ENCODE data around the gene CREB3L2. TPM values are rescaled to one million over a fixed set of nuclear protein-coding genes. Genes with fewer than 3 reads are reported as not detected.
A peak's percentile ranks its signal among the peaks of the same experiment; 100 is the strongest.

Gene CREB3L2
- total RNA-seq, 1 donor from 2014 or later: 103 TPM

DNA sequence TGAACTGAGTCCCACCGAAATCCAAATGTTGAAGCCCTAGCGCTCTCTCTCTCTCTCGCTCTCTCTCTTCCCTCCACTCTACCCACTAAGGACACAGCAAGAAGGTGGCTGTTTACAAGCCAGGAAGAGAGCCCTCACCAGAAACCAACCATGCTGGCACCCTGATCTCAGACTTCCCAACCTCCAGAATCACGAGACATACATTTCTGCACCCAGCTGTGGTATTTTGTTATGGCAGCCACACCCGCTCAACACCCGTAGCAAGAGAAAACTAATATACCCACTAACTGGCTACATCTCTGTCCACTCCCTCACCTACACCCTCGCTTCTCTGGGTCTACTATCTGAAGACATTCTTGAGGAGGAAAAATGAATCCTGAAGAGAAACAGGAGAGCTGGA, 54.8 kb downstream of the CREB3L2 start:
- intact Hi-C loops (cut with DNase I): no loop called here
- no peak for DNase-seq (ENCODE audit: low spot score)
- ATAC-seq: no peak

DNA sequence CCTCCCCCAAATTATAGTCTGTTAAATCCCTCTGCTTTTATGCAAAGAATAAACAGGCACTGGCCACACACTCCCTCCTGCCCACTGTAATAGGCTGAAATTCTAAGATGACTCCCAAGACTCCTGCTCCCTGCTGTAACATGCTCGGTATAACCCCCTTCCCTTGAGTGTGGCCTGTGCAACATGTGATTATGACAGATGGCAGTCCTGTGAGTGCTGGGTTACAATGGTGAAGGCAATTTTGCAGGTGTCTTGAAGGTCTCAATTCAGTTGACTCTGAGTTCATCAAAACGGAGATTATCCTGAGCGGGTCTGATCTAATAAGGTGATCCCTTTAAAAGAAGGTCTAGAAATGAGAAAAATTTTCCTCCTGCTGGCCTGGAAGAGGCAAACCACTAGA, 55.9 kb downstream of the CREB3L2 start:
- intact Hi-C loops (cut with DNase I): no loop called here
- ATAC-seq (no peak), DNase-seq (ENCODE audit: low spot score) (no peak)

DNA sequence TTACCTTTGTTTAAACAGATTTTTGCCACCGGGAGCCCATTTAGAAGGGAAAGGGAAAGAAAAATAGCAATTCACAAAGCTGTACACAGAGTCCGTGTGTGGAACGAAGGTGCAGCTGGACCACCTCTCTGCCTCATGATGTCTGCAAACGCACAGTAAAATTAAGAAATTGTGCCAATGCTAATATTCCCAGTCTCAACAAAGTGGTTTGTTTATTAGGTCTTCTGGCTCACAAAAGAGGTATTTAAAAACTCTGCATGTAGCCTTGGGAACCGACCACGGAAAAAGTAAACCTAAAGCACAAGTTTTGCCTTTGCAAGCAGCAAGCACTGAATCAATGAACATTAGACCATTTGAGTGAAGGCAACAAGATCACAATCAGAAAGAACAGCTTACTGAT, 57.7 kb downstream of the CREB3L2 start:
- intact Hi-C loops (cut with DNase I): no loop called here
- peak; percentile 73 for ATAC-seq
- DNase-seq (ENCODE audit: low spot score): no peak

DNA sequence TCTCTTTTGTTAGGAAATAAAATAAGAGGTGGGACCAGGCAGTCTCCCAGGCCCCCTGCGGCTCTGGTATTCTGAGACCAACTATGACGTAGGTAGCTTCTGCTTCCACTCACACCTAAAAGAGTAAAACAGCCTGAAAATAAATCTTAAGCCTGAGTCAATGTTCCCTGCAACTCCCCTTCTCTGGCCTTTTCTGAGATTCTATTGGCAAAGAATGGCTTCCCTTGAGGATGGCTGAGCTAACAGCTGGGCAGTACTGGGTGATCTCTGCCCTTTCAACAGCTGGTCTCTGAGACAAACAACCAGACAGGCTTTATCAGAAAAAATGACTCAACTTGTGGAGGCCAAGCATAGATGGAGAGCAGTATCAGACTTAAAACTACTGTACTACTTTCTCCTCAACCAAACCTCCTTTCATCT, 58.7 kb downstream of the CREB3L2 start:
- DNase-seq (ENCODE audit: low spot score): no peak
- ATAC-seq: peak; percentile 96
- intact Hi-C loops (cut with DNase I): no loop called here

DNA sequence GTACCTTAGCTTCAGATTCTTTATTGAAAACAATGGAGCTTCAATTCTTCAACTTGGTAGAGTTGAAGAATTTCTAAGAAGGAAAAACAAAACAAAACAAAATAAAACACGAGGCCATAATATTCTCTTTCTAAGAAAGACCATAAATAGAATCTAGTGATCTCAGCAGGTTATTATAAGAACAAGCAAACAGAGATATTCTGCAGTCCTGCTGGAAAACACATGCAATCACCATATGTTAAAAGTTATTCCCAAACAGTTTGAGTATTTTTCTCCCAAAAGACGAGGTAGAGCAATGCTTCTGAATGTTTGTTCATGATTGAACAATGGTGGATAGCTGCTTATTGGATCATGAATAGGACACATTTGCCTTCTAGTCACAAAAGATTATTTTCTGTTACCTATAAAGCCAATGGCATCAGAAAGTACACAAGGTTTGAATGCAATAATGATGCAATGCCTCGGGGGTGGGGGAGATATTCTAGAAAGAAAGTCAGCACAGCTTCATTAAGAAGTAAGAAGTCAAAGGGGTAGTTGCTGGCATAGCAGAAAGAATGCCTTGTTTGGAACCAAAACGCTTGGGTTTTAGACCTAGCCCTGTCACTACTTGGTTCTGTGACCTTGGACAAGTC, 59.3 kb downstream of the CREB3L2 start:
- ATAC-seq (no peak), DNase-seq (ENCODE audit: low spot score) (no peak)
- intact Hi-C loops (cut with DNase I): no loop called here

DNA sequence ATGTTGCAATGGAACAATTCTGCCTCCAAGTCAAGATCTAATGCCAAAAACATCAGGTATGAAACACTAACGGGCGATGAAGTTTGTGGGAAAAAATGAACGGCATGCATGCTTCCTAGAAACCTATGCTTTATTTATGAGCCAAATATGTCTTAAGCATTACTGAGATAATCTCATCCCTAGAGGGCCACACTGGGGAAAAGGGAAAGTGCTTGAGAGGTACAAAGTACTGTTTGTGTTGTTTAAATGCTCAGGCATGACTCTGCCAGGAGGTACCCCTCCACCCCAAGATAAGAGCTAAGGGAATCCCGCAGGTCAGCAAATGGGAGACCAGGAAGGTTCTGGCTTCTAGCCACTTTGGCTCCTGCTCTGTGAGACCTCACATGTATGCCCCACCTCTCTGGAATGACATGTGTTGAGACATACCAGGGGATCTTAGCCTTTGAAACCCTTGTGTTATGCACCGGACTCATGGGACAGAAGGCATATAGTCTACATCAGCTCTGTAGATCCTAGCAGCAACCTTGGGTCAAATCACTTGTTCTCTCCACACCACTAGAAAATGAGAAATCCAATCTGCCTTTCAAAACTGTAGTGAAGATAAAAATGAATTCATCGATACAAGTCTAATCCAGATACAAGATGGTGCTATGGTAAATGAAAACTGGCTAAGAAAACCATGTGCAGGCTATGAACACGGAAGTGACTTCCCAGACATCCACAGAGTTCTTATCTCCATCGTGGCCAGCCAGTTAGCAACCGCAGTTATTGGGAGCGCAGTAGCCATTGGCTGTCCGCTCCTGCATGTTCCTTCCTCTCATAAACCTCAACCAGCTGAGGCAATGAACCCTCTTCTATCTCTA, 61.0 kb downstream of the CREB3L2 start:
- no peak for ATAC-seq
- intact Hi-C loops (cut with DNase I): no loop called here
- DNase-seq (ENCODE audit: low spot score): no peak

DNA sequence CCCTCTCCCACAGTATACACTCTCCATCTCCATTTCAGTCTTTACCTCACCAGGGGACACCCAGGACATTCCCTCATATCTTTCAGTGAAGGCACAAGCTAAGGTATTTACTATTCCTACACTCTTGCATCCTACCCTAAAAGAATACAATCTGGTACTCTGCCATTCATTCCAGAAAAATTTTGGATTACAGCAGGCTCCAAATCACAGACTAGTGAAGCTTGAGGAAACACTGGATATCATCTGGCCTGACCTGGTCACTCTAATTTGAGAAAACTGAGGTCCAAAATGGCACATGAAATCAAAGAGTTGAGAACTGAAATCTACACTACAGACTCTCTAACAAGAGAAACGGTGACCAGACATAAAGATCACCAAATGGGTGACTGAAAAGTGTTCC, 61.7 kb downstream of the CREB3L2 start:
- DNase-seq (ENCODE audit: low spot score) (no peak), ATAC-seq (no peak)
- intact Hi-C loops (cut with DNase I): no loop called here

DNA sequence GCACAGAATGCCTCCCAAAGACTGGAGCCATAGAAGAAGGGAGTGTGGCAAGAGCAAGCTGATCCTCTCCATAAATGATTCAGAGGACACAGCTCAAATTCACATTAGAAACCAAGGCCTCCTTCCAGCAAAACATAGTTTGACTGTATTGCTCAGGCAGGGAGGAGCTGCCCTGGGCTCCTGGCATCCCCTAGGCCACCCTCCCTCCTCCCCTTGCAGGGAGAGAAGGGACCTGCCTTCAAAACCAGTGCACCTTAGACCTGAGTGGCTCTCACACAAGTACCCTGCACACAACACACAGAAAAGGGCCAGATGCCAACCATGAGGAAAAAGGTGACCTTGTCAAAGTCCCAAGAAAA, 64.7 kb downstream of the CREB3L2 start:
- ATAC-seq (no peak), DNase-seq (ENCODE audit: low spot score) (no peak)
- intact Hi-C loops (cut with DNase I): no loop called here

DNA sequence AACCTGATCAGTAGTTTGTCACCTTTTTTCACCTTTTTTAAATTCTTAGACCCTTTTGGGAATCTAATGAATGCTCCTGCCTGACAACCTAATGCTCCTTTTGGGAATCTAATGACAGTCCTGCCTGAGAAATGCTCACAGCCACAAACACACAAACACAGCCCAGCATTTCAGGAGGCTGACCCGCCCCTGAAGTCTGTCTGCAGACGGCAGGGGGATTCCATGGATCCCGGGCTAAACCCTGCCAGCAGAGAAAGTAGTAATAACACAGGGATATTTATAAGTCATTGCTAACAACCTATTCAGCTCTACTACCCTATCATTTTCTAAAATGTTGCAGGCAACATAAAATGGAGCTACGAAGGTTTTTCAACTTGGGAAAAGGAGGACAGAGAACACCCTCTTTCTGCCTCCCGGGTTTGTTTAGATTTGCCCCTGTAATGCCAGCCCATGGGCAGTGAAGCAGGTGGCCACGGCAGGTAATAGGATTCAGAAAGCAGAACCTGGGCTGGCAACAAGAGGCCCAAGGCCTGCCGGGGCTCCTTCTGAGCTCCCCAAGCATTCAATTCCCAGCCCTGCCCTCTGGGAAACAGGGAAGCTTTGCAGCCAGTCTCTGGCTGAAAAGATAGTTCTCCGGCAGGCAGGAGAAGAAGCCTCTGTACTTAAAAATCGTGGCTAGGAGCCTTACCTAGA, 65.2 kb downstream of the CREB3L2 start:
- intact Hi-C loops (cut with DNase I): no loop called here
- no peak for ATAC-seq

DNA sequence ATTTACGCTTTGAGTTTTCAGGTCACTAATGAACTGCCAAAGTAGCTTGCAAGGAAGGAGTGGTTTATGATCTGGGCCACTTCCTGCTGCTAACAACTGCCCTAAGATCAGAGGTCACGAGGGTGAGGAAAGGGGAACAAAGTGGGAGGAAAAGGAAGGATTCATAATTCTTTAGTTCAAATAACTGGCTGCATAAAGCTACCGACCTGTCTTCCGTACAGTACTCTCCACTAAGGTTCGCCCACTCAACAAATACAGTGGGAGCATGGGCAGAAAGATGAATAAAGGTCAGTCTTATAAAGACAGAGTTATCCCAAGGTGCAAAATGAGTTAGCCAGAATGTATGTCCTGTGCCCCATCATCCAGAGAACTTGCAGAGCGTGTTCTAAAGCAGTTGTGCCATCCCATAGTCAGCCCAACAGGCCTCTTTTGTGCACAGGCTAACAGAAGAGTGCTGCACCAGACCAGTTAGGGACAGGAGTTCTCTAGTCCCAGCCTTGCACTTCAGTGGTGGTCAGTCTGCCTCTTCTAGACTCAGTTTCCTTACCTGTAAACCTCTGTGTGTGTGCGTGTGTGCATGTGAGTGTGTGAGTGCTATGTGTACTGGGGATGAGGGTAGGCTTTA, 65.9 kb downstream of the CREB3L2 start:
- DNase-seq (ENCODE audit: low spot score) (no peak), ATAC-seq (no peak)
- intact Hi-C loops (cut with DNase I): no loop called here

More for the DNA sequence above, 65.2 kb downstream of the CREB3L2 start:
- no peak for DNase-seq (ENCODE audit: low spot score)

DNA sequence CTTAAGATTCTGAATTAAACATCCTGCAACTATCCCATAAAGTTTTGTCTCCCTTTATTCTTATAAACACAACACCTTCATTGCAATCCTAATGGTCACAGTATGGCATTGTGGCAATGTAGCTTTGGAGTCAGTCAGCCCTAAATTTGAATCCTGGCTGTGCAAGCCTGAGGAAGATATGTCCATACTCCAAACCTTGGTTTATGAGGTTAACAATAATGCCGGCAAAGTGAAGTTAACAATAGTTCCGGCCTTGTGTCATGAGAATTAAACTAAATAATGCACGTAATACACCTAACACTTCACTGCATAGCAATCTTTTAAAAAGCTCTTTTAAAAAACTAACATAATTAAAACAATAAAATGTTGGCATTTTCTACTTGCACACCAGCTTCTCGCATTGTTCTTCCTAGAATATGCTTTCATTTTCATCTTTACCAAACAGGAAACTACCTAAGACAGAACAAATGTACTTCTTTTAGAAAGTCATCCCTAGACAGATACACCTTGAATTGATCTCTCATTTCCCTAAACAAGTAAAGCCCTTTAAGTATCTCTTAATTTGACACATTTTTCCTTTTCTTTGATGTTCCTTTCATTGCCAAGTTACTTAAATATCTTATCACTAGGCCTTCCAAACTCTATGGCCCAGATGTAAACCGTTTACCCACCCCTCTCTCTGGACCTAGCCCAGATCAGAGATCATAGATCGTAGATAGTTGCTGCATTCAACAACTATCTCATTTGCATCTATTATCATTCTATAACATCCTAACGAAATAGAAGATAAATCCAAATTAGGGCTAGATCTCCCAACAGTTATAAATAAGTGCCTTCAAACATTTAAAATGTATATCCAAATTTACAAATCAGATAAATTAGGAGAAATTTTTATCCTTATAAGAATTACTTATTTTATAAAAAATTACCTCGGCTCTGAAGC, 66.7 kb downstream of the CREB3L2 start:
- DNase-seq (ENCODE audit: low spot score) (no peak), ATAC-seq (no peak)
- intact Hi-C loops (cut with DNase I): no loop called here

DNA sequence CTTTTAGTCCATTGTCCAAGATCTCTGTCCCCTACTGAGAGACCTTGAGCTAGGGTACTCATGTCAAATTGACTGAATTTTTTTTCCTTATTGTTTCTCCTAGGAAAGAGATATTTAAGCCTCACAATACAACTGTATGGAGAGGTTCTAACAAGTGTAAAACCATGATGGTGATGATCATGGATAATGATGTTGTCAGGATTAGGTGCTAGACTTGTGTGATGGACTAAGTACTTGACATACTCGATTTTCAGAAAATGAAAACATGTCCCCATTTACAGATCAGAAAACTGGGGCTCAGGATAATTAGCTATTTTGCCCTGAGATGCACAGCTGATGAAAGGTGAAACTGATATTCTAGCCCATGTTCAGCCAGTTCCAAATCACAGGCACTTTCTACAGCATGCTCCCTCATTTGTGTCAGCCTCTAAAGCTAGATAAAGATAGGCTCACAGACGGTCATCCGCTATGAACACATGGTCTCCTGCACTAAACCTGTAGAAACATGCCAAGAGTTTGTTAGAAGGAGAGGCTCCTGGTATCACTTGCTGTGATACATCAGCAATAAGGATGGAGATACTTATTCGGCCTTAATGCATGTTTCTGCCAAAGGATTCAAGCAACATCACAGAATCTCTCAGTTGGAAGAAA, 67.6 kb downstream of the CREB3L2 start:
- ATAC-seq (no peak), DNase-seq (ENCODE audit: low spot score) (no peak)
- intact Hi-C loops (cut with DNase I): no loop called here

DNA sequence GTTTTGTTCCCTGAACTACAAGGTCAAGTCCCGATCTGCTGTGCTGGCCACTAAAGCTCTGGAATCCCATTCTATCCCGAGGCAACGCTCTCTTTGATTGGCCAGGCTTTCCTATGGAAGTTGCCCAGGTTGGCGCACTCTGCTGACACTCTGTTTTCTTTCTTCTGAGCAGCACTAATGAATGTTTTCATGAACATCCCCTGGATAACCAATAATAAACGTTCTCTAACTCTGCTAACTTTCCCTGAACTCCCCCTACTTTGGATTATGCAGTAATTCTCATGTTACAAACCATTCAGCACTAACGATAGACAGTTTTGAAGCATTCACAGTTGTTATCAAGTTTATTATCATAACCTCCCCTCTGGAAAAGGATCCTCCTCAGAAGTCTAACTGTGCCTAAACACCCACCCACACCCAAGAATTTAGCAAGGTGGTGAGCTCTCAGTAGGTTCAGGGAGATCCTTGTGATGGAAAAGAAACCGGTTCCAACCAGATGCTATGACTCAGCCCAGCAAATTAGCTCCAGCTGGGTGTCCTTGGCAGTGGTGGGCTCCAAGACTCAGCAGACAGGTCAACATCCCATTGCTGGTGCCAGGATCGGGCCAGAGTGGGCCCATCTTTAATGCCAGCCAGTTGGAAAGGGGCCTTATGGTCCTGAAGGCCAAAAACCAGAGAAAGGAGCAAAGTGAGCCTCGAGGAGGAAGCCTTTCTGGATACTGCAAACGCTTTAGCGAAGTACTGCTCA, 68.4 kb downstream of the CREB3L2 start:
- no peak for DNase-seq (ENCODE audit: low spot score)
- peak; percentile 88 for ATAC-seq
- intact Hi-C loops (cut with DNase I): no loop called here

DNA sequence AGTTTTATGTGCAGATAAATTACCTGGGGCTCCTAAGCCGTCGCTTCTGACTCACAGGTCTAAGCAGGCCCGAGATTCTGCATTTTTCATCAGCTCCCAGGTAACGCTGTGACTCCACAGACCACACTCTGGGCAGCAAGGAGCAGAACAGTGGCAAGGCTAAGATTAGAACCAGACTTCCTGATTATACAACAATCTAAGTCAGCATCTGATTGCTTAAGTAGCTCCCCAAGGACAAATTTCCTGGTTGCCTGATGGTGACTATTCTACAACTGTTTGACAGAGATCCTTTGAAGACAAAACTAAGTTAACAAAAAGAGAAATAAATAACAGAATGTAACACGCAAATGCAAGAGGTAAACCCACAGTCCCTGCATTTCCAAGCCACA, 69.0 kb downstream of the CREB3L2 start:
- intact Hi-C loops (cut with DNase I): no loop called here
- peak; percentile 91 for ATAC-seq
- DNase-seq (ENCODE audit: low spot score): no peak

DNA sequence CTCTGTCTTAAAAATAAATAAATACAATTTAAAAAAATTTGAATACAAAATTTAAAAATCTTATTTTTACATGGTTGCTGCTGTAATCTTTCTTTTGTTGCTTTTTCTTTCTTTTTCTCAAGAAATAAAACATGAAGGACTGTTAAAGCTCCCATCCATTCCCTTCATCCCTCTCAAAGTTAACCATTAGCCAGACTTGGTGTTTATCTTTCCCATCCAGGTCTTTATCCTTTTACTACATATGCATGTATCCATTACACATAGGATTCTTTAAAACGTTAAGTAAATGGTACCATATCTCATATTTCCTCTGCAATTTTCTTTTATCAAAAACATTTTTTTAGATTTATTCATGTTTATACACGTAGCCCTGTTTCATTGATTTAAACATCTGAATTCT, 70.1 kb downstream of the CREB3L2 start:
- intact Hi-C loops (cut with DNase I): no loop called here
- no peak for DNase-seq (ENCODE audit: low spot score)
- no peak for ATAC-seq

DNA sequence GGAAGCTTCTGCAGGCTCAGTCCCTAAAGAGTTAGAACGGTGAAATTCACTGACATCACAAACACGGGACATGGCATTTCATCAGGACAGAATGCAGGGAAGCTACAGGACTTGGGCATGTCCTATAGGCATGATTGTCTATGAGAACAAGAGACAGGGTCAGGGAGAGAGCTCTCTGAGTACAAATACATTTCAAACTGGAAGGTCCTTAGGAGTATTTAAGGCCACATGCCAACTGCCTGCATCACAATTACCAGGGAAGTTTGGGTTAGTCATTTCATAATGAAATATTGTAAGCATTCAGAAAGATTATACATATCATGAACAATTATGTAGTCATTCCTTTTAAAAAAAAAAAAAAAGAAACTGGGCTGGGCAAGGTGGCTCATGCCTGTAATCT, 71.3 kb downstream of the CREB3L2 start:
- ATAC-seq (no peak), DNase-seq (ENCODE audit: low spot score) (no peak)

DNA sequence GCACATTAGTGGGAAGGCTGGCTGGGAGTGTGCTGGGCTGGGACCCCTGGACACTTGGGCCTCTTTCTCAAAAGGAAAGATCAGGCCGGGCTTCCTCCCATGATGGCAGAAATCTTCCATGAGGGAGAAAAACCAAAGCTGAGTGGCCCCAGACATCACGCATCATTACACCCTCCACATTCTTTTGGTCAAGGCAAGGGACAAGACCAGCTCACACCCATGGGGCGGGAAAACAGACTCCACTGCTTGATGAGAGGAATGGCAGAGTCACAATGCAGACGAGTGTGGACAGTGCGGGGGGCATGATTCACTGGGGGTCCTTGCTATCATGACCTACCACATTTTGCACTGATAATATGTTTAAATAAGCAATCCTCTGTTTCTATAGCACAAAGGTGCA, 73.3 kb downstream of the CREB3L2 start:
- intact Hi-C loops (cut with DNase I): no loop called here
- ATAC-seq (no peak), DNase-seq (ENCODE audit: low spot score) (no peak)

More for the DNA sequence above, 71.3 kb downstream of the CREB3L2 start:
- intact Hi-C loops (cut with DNase I): no loop called here

DNA sequence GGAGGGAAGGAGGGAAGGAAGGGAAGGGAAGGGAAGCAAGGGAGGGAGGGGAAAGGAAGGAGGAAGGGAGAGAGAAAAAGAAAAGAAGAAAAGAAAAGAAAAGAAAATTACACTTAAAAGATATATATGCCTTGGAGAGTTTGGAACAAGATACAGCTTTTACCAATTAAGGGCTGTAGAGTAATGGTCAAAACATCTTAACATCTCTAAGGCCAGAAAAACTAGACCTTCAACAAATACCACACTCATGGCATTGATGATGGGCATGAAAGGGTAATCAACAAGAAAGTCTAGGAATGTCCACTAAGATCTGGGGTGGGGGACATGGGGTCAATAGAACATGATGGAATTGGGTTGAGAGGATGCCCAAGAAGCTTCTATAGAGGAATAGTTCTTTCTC, 74.5 kb downstream of the CREB3L2 start:
- ATAC-seq (no peak), DNase-seq (ENCODE audit: low spot score) (no peak)
- intact Hi-C loops (cut with DNase I): no loop called here

All from sciatic nerve (tissue), 2 donors.